PC-3 (cell line): ENCODE measurements around the gene HGD. TPM values are rescaled to one million over a fixed set of nuclear protein-coding genes. Genes with fewer than 3 reads are reported as not detected.

Source experiments
- ATAC-seq: fragments of 200-7000 bp; cut with Tn5 transposase; 2 replicates; pipeline ENCODE4 v1.9.1; 2020; ENCODE audit warnings: mild to moderate bottlenecking, moderate library complexity
- BruUV-seq: library from RNA; stranded (reverse); fragments of 400-500 nt; replicated peaks from 2 replicates; lab custom pipeline; 2021; lab: Mats Ljungman, UMichigan
- CTCF ChIA-PET: fragments of 300-600 bp; sonication (Branson Sonifier 250); formaldehyde crosslinking; loops from one replicate; lab custom pipeline; 2022; ENCODE audit warnings: antibody characterized with exemption; lab: Charles Lee
- POLR2A ChIA-PET: fragments of 300-600 bp; sonication (Branson Sonifier 250); formaldehyde crosslinking; loops from one replicate; lab custom pipeline; 2022; ENCODE audit warnings: antibody characterized with exemption; ENCODE audit not compliant: unreplicated experiment; lab: Charles Lee
- DNase-seq: peaks from one replicate; pipeline ENCODE4 v3.0.0-alpha.2; 2015
- H2AFZ ChIP-seq: fragments of 300-600 bp; sonication (generic); 2 replicates; pipeline ENCODE4 v1.6.0; 2016; ENCODE audit warnings: antibody characterized with exemption, low read length
- H3F3A ChIP-seq: fragments of 300-600 bp; sonication (generic); one replicate; pipeline ENCODE4 v1.6.0; 2017; ENCODE audit warnings: antibody characterized with exemption, low read length, control low read depth, mild to moderate bottlenecking; ENCODE audit not compliant: unreplicated experiment
- H3K27ac ChIP-seq: fragments of 300-600 bp; sonication (generic); 2 replicates; pipeline ENCODE4 v1.5.1; 2016; ENCODE audit warnings: mild to moderate bottlenecking, low read length
- H3K27me3 ChIP-seq: fragments of 300-600 bp; sonication (generic); 2 replicates; pipeline ENCODE4 v1.6.1; 2016; ENCODE audit warnings: low read length, mixed read lengths
- H3K36me3 ChIP-seq: fragments of 300-600 bp; sonication (generic); 2 replicates; pipeline ENCODE4 v1.6.1; 2016; ENCODE audit warnings: low read depth, mixed run types, low read length, mixed read lengths
- H3K4me1 ChIP-seq: fragments of 300-600 bp; sonication (generic); 2 replicates; pipeline ENCODE4 v1.5.1; 2016; ENCODE audit warnings: low read length; ENCODE audit not compliant: insufficient read depth
- H3K4me2 ChIP-seq: fragments of 300-600 bp; sonication (generic); 2 replicates; pipeline ENCODE4 v1.6.0; 2016; ENCODE audit warnings: low read length
- H3K4me3 ChIP-seq: fragments of 300-600 bp; sonication (generic); 2 replicates; pipeline ENCODE4 v1.5.1; 2016; ENCODE audit warnings: mild to moderate bottlenecking, low read length, mixed read lengths
- H3K79me2 ChIP-seq: fragments of 300-600 bp; sonication (generic); 2 replicates; pipeline ENCODE4 v1.6.1; 2017; ENCODE audit warnings: low read length, mixed read lengths
- H3K9ac ChIP-seq: fragments of 300-600 bp; sonication (generic); 2 replicates; pipeline ENCODE4 v1.6.0; 2016; ENCODE audit warnings: mild to moderate bottlenecking, low read length
- H3K9me2 ChIP-seq: fragments of 300-600 bp; sonication (generic); replicated peaks from 2 replicates; pipeline ENCODE4 v1.6.1; 2016; ENCODE audit warnings: mixed run types, low read length, mixed read lengths
- H3K9me3 ChIP-seq: fragments of 300-600 bp; sonication (generic); 2 replicates; pipeline ENCODE4 v1.6.1; 2016; ENCODE audit warnings: low read length, mixed read lengths
- H4K20me1 ChIP-seq: fragments of 300-600 bp; sonication (generic); 2 replicates; pipeline ENCODE4 v1.6.1; 2016; ENCODE audit warnings: low read length, mixed read lengths
- EZH2 ChIP-seq: fragments of 300-600 bp; sonication (generic); IDR thresholded peaks from one replicate; pipeline ENCODE4 v1.6.1; 2017; ENCODE audit warnings: antibody characterized with exemption, mild to moderate bottlenecking, low read length; ENCODE audit not compliant: unreplicated experiment
- EZH2phosphoT487 ChIP-seq: fragments of 300-600 bp; sonication (generic); IDR thresholded peaks from 2 replicates; pipeline ENCODE4 v1.6.1; 2018; ENCODE audit warnings: mild to moderate bottlenecking, antibody characterized with exemption, low read length, borderline replicate concordance
- intact Hi-C: fragments of 100-400 bp; cut with micrococcal nuclease; formaldehyde crosslinking; loops from 2 replicates; pipeline ENCODE4 v1.9.0; 2023
- total RNA-seq: library from RNA; depleted of rRNA; stranded (reverse); fragments of >200 nt; gene quantifications from 2 replicates; pipeline ENCODE4 v1.2.3, GENCODE V29; 2014
- TF ChIP-seq, protein P1 (sequence below): fragments of 300-600 bp; sonication (generic); conservative IDR thresholded peaks from 2 replicates; pipeline ENCODE4 v1.5.1; 2017; ENCODE audit warnings: antibody characterized with exemption, low read depth, mild to moderate bottlenecking, low read length

The HGD gene
- total RNA-seq, 1 experiment from 2014 or later: 0.11 TPM

GRCh38 chr3:120664926-120665325 is 17.1 kb downstream of the HGD start:
- TF ChIP-seq EZH2: no peak
- TF ChIP-seq, protein P1, sequence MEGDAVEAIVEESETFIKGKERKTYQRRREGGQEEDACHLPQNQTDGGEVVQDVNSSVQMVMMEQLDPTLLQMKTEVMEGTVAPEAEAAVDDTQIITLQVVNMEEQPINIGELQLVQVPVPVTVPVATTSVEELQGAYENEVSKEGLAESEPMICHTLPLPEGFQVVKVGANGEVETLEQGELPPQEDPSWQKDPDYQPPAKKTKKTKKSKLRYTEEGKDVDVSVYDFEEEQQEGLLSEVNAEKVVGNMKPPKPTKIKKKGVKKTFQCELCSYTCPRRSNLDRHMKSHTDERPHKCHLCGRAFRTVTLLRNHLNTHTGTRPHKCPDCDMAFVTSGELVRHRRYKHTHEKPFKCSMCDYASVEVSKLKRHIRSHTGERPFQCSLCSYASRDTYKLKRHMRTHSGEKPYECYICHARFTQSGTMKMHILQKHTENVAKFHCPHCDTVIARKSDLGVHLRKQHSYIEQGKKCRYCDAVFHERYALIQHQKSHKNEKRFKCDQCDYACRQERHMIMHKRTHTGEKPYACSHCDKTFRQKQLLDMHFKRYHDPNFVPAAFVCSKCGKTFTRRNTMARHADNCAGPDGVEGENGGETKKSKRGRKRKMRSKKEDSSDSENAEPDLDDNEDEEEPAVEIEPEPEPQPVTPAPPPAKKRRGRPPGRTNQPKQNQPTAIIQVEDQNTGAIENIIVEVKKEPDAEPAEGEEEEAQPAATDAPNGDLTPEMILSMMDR: no peak
- TF ChIP-seq EZH2phosphoT487: no peak
- ChIA-PET CTCF (no interaction called here), POLR2A (no interaction called here)
- H3K9me3 ChIP-seq: no peaks in the 10 kb centered on the region
- H2AFZ ChIP-seq: no peak overlapping the region
- no peak overlapping the region for H3K9ac ChIP-seq
- no peaks in the 10 kb centered on the region for H3K9me2 ChIP-seq
- intact Hi-C loops: no loop called here
- H3K4me3 ChIP-seq: no peak overlapping the region
- H3K36me3 ChIP-seq: no peaks in the 10 kb centered on the region
- H4K20me1 ChIP-seq: no peaks in the 10 kb centered on the region
- no peak overlapping the region for H3K27ac ChIP-seq
- H3F3A ChIP-seq: no peaks in the 10 kb centered on the region
- DNase-seq (no peak), ATAC-seq (no peak)
- no peak overlapping the region for H3K4me2 ChIP-seq
- peaks cover 11% of the 10 kb centered on the region for H3K4me1 ChIP-seq
- no peaks in the 10 kb centered on the region for H3K79me2 ChIP-seq
- no TSS peak for BruUV-seq
- no peaks in the 10 kb centered on the region for H3K27me3 ChIP-seq

- CTCF ChIA-PET: no interaction called here
- no peak for TF ChIP-seq EZH2phosphoT487
- no peak for TF ChIP-seq EZH2
- TF ChIP-seq, protein P1: no peak
- Histone ChIP-seq H3K9me2 (no peaks in the 10 kb centered on the region), H3K4me3 (no peak overlapping the region), H3K4me2 (no peak overlapping the region), H3K9me3 (no peaks in the 10 kb centered on the region), H3K79me2 (no peaks in the 10 kb centered on the region), H3K27ac (no peak overlapping the region), H3K36me3 (no peaks in the 10 kb centered on the region), H3F3A (no peaks in the 10 kb centered on the region), H4K20me1 (no peaks in the 10 kb centered on the region), H2AFZ (no peak overlapping the region), H3K27me3 (no peaks in the 10 kb centered on the region), H3K9ac (no peak overlapping the region), H3K4me1 (peaks cover 11% of the 10 kb centered on the region)
- intact Hi-C loops: no loop called here
- POLR2A ChIA-PET: interaction anchor here (0.7 kb wide), 1 partner anchor 417 kb away, joined by 3 read pairs; no protein-coding TSS in a partner anchor
- BruUV-seq: no TSS peak
- no peak for DNase-seq
- no peak for ATAC-seq
Measured at GRCh38 chr3:120661945-120662344, 20.1 kb downstream of the HGD start.

DNA sequence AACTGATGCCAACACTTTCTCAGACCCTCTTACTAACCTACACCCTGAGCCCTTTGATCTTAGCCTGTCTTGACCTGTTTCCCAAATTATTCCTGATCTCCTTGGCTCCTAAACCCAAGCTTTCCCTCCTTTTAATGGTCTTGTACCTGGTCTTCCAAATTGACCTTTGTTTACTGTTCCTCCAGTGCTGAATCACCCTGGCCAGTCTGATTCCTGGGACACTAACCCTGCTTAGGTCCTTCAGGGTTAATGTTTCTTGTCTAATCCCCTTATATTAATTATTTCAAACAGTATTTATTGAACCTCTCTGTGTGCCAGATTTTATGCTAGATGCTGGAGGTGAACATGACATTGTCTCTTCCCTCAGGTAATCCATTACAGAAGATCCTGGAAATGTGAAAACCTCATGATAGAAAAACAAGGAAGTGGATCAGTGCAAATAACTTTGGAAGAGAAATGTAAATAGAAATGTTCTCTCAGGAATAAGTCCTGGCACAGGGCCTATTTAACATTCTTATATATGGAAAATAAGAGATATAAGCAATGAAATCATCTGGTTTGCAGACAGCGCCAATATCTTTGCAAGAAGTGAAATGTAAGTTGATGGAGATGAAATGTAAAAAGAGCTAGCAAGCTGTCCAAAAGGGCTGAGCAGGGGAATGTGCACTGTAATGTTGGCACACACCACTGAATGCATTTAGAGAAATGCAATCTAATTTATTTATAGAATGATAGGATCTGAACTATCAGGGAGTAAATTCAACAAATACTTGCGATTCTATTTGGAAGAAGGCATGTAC is 20.7 kb downstream of the HGD start:
- Histone ChIP-seq H3K4me1 (peaks cover 11% of the 10 kb centered on the region), H3K9ac (no peak overlapping the region), H3K79me2 (no peaks in the 10 kb centered on the region), H3K9me3 (no peaks in the 10 kb centered on the region), H3K9me2 (no peaks in the 10 kb centered on the region), H3K4me2 (no peak overlapping the region), H3K27ac (no peak overlapping the region), H3F3A (no peaks in the 10 kb centered on the region), H3K27me3 (no peaks in the 10 kb centered on the region), H2AFZ (no peak overlapping the region), H4K20me1 (no peaks in the 10 kb centered on the region), H3K36me3 (no peaks in the 10 kb centered on the region), H3K4me3 (no peak overlapping the region)
- TF ChIP-seq EZH2 (no peak), EZH2phosphoT487 (no peak)
- TF ChIP-seq, protein P1: no peak
- DNase-seq (peak; percentile 16), ATAC-seq (peak; percentile 33)
- CTCF ChIA-PET: no interaction called here
- BruUV-seq: no TSS peak
- POLR2A ChIA-PET: interaction anchor here (0.7 kb wide), 1 partner anchor 416 kb away, joined by 3 read pairs; no protein-coding TSS in a partner anchor
- intact Hi-C loops: no loop called here
